Breast epithelium (tissue), 4 donors: Measurements from ENCODE around the gene CLCA2. TPM values are rescaled to one million over a fixed set of nuclear protein-coding genes. Genes with fewer than 3 reads are reported as not detected.

Experiments
- DNase-seq, 2 donors: peaks; one replicate each; pipeline ENCODE4 v3.0.0-alpha.2; 2019; ENCODE audit warnings: low spot score in 2 of 2
- H3K27ac ChIP-seq, 2 donors: fragments of 200-600 bp; sonication (generic) in 1 of 2; one replicate each; pipeline ENCODE4 v1.5.1; 2016 to 2019; ENCODE audit warnings: mild to moderate bottlenecking in 1 of 2
- H3K27me3 ChIP-seq, 2 donors: fragments of 200-600 bp; sonication (generic) in 1 of 2; one replicate each; pipeline versions ENCODE4 v1.5.1 to v1.6.0; 2017 to 2019; ENCODE audit warnings: control low read depth in 1 of 2, mild to moderate bottlenecking in 1 of 2
- H3K36me3 ChIP-seq: fragments of 200-600 bp; one replicate; pipeline ENCODE4 v1.5.1; 2019
- H3K4me1 ChIP-seq, 2 donors: fragments of 200-600 bp; sonication (generic); one replicate each; pipeline ENCODE4 v1.5.1; 2016 to 2019; ENCODE audit warnings: control low read depth in 1 of 2
- H3K4me3 ChIP-seq, 3 donors: fragments of 200-600 bp; sonication (generic); 1 replicate in 2 of 3; 2 replicates in 1 of 3; pipeline ENCODE4 v1.5.1; 2016 to 2019; ENCODE audit warnings: mild to moderate bottlenecking in 3 of 3, moderate library complexity in 2 of 3
- H3K9me3 ChIP-seq, 2 donors: fragments of 200-600 bp; sonication (generic) in 1 of 2; one replicate each; pipeline ENCODE4 v1.5.1; 2016 to 2019; ENCODE audit warnings: control low read depth in 1 of 2
- POLR2A ChIP-seq: fragments of 450-650 bp; IDR thresholded peaks from one replicate; pipeline ENCODE4 v1.6.1; 2016; ENCODE audit warnings: antibody characterized with exemption, mild to moderate bottlenecking, moderate library complexity
- POLR2AphosphoS5 ChIP-seq, 3 donors: sonication (generic); formaldehyde crosslinking; IDR thresholded peaks; one replicate each; pipeline ENCODE4 v1.6.1; 2017; ENCODE audit warnings: antibody characterized with exemption in 3 of 3
- intact Hi-C: fragments of 100-400 bp; cut with DNase I; formaldehyde crosslinking; loops from one replicate; pipeline ENCODE4 v1.15.1; 2023; ENCODE audit warnings: low total_unique reads
- total RNA-seq, 3 donors: library from RNA; depleted of rRNA; stranded (reverse); fragments of >200 nt; gene quantifications; one replicate each; pipeline ENCODE4 v1.1.0, GENCODE V29; 2016
- TF ChIP-seq, protein P1 (sequence below), 3 donors: fragments of 450-650 bp; IDR thresholded peaks; one replicate each; pipeline ENCODE4 v1.5.1; 2016 to 2017; ENCODE audit warnings: antibody characterized with exemption in 3 of 3, mild to moderate bottlenecking in 3 of 3, moderate library complexity in 3 of 3

CLCA2 gene
- total RNA-seq, 3 donors from 2014 or later, result 1.3 to 30.3 (median 1.6) TPM

- Histone ChIP-seq H3K4me3 (no peak overlapping the region), H3K4me1 (no peaks in the 10 kb centered on the region), H3K27me3 (no peaks in the 10 kb centered on the region), H3K27ac (no peak overlapping the region), H3K9me3 (no peaks in the 10 kb centered on the region), H3K36me3 (no peaks in the 10 kb centered on the region)
- intact Hi-C loops, result no loop called here
- TF ChIP-seq, protein P1, sequence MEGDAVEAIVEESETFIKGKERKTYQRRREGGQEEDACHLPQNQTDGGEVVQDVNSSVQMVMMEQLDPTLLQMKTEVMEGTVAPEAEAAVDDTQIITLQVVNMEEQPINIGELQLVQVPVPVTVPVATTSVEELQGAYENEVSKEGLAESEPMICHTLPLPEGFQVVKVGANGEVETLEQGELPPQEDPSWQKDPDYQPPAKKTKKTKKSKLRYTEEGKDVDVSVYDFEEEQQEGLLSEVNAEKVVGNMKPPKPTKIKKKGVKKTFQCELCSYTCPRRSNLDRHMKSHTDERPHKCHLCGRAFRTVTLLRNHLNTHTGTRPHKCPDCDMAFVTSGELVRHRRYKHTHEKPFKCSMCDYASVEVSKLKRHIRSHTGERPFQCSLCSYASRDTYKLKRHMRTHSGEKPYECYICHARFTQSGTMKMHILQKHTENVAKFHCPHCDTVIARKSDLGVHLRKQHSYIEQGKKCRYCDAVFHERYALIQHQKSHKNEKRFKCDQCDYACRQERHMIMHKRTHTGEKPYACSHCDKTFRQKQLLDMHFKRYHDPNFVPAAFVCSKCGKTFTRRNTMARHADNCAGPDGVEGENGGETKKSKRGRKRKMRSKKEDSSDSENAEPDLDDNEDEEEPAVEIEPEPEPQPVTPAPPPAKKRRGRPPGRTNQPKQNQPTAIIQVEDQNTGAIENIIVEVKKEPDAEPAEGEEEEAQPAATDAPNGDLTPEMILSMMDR (IDR thresholded peaks at IDR 0.05), result no peak
- no peak for TF ChIP-seq POLR2AphosphoS5 (IDR thresholded peaks at IDR 0.05)
- no peak for TF ChIP-seq POLR2A
- DNase-seq, result no peak
Observed at GRCh38 chr1:86410879-86411278, 13.1 kb upstream of the CLCA2 start.

- intact Hi-C loops, result no loop called here
- Histone ChIP-seq H3K27ac (no peak overlapping the region), H3K9me3 (no peaks in the 10 kb centered on the region), H3K4me1 (no peaks in the 10 kb centered on the region), H3K36me3 (no peaks in the 10 kb centered on the region), H3K27me3 (no peaks in the 10 kb centered on the region), H3K4me3 (no peak overlapping the region)
- DNase-seq, result no peak
- TF ChIP-seq, protein P1 (IDR thresholded peaks at IDR 0.05), result no peak
- no peak for TF ChIP-seq POLR2A
- TF ChIP-seq POLR2AphosphoS5 (IDR thresholded peaks at IDR 0.05), result no peak
Observed at GRCh38 chr1:86416343-86416742, 7.6 kb upstream of the CLCA2 start.

- H3K36me3 ChIP-seq, result no peaks in the 10 kb centered on the region
- no peak for TF ChIP-seq POLR2AphosphoS5 (IDR thresholded peaks at IDR 0.05)
- TF ChIP-seq, protein P1 (IDR thresholded peaks at IDR 0.05), result peak in 2 of 3 donors; percentile 47 to 54
- no peak for TF ChIP-seq POLR2A
- intact Hi-C loops, result no loop called here
- no peak overlapping the region for H3K27ac ChIP-seq
- H3K9me3 ChIP-seq, result no peaks in the 10 kb centered on the region
- peaks cover 0 to 6% of the 10 kb centered on the region in 2 donors for H3K4me1 ChIP-seq
- no peak overlapping the region for H3K4me3 ChIP-seq
- no peaks in the 10 kb centered on the region for H3K27me3 ChIP-seq
- no peak for DNase-seq
Observed at GRCh38 chr1:86419277-86419903, 4.6 kb upstream of the CLCA2 start.

- Histone ChIP-seq H3K27ac (peak overlapping the region; percentile 10 to 43), H3K36me3 (no peaks in the 10 kb centered on the region), H3K9me3 (no peaks in the 10 kb centered on the region), H3K4me3 (no peak overlapping the region), H3K27me3 (no peaks in the 10 kb centered on the region), H3K4me1 (peaks cover 0 to 6% of the 10 kb centered on the region in 2 donors)
- intact Hi-C loops, result no loop called here
- no peak for DNase-seq
- TF ChIP-seq, protein P1 (IDR thresholded peaks at IDR 0.05), result no peak
- TF ChIP-seq POLR2A (no peak), POLR2AphosphoS5 (IDR thresholded peaks at IDR 0.05) (no peak)
Observed at GRCh38 chr1:86421601-86422280, 2.2 kb upstream of the CLCA2 start.

GRCh38 chr1:86423473-86423872 lies 498 bp upstream of the CLCA2 start:
- intact Hi-C loops, result no loop called here
- DNase-seq, result no peak
- TF ChIP-seq POLR2A, result no peak
- no peak for TF ChIP-seq POLR2AphosphoS5 (IDR thresholded peaks at IDR 0.05)
- TF ChIP-seq, protein P1 (IDR thresholded peaks at IDR 0.05), result no peak
- Histone ChIP-seq H3K4me1 (peaks cover 0 to 6% of the 10 kb centered on the region in 2 donors), H3K4me3 (no peak overlapping the region), H3K36me3 (no peaks in the 10 kb centered on the region), H3K27me3 (no peaks in the 10 kb centered on the region), H3K9me3 (no peaks in the 10 kb centered on the region), H3K27ac (peak overlapping the region; percentile 18 to 49)
